VCaP (cell line): ENCODE data around the gene TTC13.

Source experiments
- H3K27ac ChIP-seq: fragments of 450-650 bp; 2 replicates; pipeline ENCODE4 v1.5.1; 2017
- CTCF ChIP-seq: fragments of 450-650 bp; conservative IDR thresholded peaks from 2 replicates; pipeline ENCODE4 v1.5.1; 2017; ENCODE audit warnings: mild to moderate bottlenecking, moderate library complexity

Gene TTC13

GRCh38 chr1:230858918-230859729, 119.5 kb downstream of the TTC13 start:
- no peak overlapping the region for H3K27ac ChIP-seq
- TF ChIP-seq CTCF, result no peak

GRCh38 chr1:230858236-230858820, 120.3 kb downstream of the TTC13 start:
- TF ChIP-seq CTCF, result no peak
- H3K27ac ChIP-seq, result no peak overlapping the region

- no peak overlapping the region for H3K27ac ChIP-seq
- TF ChIP-seq CTCF, result no peak
These were observed 120.8 kb downstream of the TTC13 start for GRCh38 chr1:230857822-230858221.

GRCh38 chr1:230857077-230857476, 121.6 kb downstream of the TTC13 start:
- H3K27ac ChIP-seq, result no peak overlapping the region

More at GRCh38 chr1:230857077-230857476, 121.6 kb downstream of the TTC13 start:
- TF ChIP-seq CTCF, result no peak
